Panc1 (cell line): ENCODE results near the gene CCDC124.

Source experiments
- POLR2AphosphoS5 ChIP-seq: IDR thresholded peaks from 2 replicates; pipeline ENCODE4 v1.6.1; 2012; ENCODE audit warnings: mild to moderate bottlenecking, low read depth, low read length, moderate library complexity
- SIN3A ChIP-seq: IDR thresholded peaks from 2 replicates; pipeline ENCODE4 v1.6.1; 2012; ENCODE audit warnings: low read depth, mild to moderate bottlenecking, low read length, moderate library complexity, borderline replicate concordance; ENCODE audit not compliant: insufficient read depth
- TCF7L2 ChIP-seq: IDR thresholded peaks from 2 replicates; pipeline ENCODE4 v1.6.1; 2011; ENCODE audit warnings: mild to moderate bottlenecking, low read depth, low read length, inconsistent platforms
- TF ChIP-seq, protein P1 (sequence below): fragments of 450-650 bp; IDR thresholded peaks from 2 replicates; pipeline ENCODE4 v1.5.1; 2017; ENCODE audit warnings: mild to moderate bottlenecking
- TF ChIP-seq, protein P2 (sequence below), 2 experiments: IDR thresholded peaks; 2 replicates each; pipeline ENCODE4 v1.6.1; 2011 to 2012; ENCODE audit warnings: low read depth in 2 of 2, control low read depth in 1 of 2, low read length in 1 of 2, mild to moderate bottlenecking in 1 of 2, moderate library complexity in 1 of 2; ENCODE audit not compliant: insufficient read depth in 1 of 2

DNA sequence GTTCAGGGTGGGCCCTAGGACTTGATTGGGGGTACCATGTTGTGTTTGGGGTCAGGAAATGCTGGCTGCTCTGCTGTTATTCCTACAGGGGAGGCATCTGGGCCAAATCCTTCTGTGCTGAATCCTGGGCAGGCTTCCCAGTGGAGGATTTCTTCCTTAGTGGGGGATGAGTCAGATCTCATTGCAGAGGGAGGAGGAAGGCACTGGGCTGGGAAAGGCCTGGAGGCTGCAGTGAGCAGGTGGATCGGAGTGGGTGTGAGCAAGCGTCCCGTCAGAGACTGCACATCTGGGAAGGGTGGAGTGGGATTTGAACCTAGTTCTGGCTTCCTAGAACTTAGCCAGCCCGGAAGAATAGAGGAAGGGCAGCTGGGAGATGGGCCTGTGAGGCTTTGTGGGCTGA, 11.5 kb downstream of the CCDC124 start:
- TF ChIP-seq, protein P1, sequence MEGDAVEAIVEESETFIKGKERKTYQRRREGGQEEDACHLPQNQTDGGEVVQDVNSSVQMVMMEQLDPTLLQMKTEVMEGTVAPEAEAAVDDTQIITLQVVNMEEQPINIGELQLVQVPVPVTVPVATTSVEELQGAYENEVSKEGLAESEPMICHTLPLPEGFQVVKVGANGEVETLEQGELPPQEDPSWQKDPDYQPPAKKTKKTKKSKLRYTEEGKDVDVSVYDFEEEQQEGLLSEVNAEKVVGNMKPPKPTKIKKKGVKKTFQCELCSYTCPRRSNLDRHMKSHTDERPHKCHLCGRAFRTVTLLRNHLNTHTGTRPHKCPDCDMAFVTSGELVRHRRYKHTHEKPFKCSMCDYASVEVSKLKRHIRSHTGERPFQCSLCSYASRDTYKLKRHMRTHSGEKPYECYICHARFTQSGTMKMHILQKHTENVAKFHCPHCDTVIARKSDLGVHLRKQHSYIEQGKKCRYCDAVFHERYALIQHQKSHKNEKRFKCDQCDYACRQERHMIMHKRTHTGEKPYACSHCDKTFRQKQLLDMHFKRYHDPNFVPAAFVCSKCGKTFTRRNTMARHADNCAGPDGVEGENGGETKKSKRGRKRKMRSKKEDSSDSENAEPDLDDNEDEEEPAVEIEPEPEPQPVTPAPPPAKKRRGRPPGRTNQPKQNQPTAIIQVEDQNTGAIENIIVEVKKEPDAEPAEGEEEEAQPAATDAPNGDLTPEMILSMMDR = no peak
- TF ChIP-seq, protein P2, sequence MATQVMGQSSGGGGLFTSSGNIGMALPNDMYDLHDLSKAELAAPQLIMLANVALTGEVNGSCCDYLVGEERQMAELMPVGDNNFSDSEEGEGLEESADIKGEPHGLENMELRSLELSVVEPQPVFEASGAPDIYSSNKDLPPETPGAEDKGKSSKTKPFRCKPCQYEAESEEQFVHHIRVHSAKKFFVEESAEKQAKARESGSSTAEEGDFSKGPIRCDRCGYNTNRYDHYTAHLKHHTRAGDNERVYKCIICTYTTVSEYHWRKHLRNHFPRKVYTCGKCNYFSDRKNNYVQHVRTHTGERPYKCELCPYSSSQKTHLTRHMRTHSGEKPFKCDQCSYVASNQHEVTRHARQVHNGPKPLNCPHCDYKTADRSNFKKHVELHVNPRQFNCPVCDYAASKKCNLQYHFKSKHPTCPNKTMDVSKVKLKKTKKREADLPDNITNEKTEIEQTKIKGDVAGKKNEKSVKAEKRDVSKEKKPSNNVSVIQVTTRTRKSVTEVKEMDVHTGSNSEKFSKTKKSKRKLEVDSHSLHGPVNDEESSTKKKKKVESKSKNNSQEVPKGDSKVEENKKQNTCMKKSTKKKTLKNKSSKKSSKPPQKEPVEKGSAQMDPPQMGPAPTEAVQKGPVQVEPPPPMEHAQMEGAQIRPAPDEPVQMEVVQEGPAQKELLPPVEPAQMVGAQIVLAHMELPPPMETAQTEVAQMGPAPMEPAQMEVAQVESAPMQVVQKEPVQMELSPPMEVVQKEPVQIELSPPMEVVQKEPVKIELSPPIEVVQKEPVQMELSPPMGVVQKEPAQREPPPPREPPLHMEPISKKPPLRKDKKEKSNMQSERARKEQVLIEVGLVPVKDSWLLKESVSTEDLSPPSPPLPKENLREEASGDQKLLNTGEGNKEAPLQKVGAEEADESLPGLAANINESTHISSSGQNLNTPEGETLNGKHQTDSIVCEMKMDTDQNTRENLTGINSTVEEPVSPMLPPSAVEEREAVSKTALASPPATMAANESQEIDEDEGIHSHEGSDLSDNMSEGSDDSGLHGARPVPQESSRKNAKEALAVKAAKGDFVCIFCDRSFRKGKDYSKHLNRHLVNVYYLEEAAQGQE (IDR thresholded peaks at IDR 0.05; ENCODE audit: insufficient read depth in 1 of 2, low read depth in 2 of 2, low read length in 1 of 2) = no peak
- TF ChIP-seq TCF7L2 = no peak
- TF ChIP-seq POLR2AphosphoS5 = no peak
- TF ChIP-seq SIN3A = no peak
